ENCODE measurements around the gene UBAC2.

- TF ChIP-seq CTCF (conservative IDR thresholded peaks at IDR 0.05; ENCODE audit: low read length): no peak
- TF ChIP-seq EZH2phosphoT487 (IDR thresholded peaks at IDR 0.05; ENCODE audit: borderline replicate concordance, low read depth, low read length): no peak
Observed at GRCh38 chr13:99332456-99332855, 131.8 kb downstream of the UBAC2 start.

All from OCI-LY7 (cell line).